ENCODE results near the gene PSME3.
"Not testable (repeated sequence)": the region's sequence is repeated elsewhere in the genome, so short reads cannot be mapped to it uniquely, and the experiment has no call there.

The PSME3 gene

GRCh38 chr17:42878924-42879595, 45.9 kb downstream of the PSME3 start:
- no peak for DNase-seq

DNA sequence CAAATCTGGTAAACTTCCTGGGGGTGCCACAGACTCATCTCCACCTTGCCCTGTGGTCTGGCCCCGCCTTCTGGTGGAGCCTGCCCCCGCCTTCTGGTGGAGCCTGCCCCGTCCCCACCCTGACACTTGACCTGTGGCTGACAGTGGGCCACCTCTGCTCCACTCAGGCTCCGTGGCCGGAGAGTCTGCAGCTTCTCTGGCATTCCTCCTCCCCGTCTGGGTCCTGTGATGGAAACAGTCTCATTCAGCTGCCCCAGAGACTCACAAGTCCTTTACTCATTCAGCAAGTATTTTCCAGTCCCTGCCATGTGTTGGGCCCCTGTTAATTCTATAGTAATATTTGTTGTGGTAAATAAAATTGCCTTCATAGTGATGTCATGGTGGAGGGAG, 46.4 kb downstream of the PSME3 start:
- no peak for DNase-seq

- no peak for DNase-seq
Observed at GRCh38 chr17:42880776-42881310, 47.6 kb downstream of the PSME3 start.

DNA sequence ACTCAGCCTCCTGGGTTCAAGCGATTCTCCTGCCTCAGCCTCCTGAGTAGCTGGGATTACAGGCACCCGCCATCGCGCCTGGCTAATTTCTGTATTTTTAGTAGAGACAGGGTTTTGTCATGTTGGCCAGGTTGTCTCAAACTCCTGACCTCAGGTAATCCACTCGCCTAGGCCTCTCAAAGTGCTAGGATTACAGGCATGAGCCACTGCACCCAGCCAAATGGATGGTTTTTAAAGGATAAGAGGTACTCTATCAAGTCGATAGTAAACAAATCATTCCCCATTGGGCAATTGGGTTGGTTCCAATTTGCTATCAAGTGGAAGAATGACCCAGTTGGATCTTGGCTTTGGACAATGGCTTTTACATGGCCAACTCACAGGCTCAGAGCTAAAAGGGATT, 48.5 kb downstream of the PSME3 start:
- DNase-seq = peak; percentile 3

DNA sequence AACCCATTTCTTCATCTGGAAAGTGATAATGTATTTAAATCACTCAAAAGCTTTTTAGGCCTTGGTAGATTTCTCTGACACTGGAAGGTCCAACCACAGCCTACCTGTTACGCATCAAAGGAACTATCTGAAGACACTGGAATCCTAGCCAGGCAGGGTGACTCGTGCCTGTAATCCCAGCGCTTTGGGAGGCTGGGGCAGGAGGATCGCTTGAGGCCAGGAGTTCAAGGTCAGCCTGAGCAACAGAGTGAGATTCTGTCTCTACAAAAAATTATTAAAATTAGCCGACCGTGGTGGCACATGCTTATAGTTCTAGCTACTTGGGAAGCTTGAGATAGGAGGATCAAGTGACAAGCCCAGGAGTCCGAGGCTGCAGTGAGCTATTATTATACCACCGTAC, 49.0 kb downstream of the PSME3 start:
- no peak for DNase-seq

GRCh38 chr17:42883802-42884558, 50.8 kb downstream of the PSME3 start:
- DNase-seq = no peak

GRCh38 chr17:42885806-42886205, 52.6 kb downstream of the PSME3 start:
- not testable (repeated sequence) for DNase-seq

- no peak for DNase-seq
Observed at GRCh38 chr17:42886283-42887176, 53.3 kb downstream of the PSME3 start.

DNA sequence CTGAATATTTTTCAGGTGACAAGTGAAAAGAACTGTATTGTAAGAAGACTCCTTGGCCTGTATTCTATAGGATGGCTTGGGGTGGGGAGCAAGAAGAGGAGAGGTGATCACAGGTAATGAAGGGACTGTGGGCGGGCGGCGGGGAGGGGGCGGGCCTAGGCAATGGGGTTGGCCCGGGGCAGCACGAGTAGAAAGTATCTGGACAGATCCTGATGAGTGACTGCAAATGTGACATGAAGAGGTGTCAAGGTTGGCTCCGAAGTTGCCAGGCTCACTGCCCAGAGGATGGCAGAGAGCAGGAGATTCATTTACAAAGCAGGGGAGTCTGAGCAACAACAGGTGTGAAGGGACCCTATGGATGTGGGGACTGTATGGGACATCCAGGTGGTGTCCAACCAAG, 56.6 kb downstream of the PSME3 start:
- no peak for DNase-seq

- DNase-seq = no peak
Observed at GRCh38 chr17:42891539-42892152, 58.4 kb downstream of the PSME3 start.

- DNase-seq = no peak
Observed at GRCh38 chr17:42893359-42893758, 60.2 kb downstream of the PSME3 start.

All from NCI-H2029 treated with DMSO at 0.1 percent for 48 hours (cell line).